GM23338 (cell line): ENCODE data around the gene SH3RF3. TPM values are rescaled to one million over a fixed set of nuclear protein-coding genes. Genes with fewer than 3 reads are reported as not detected.

Experiments
- ATAC-seq: fragments of 200-7000 bp; cut with Tn5 transposase; 3 replicates; pipeline ENCODE4 v1.9.1; 2020
- DNase-seq: peaks from one replicate; pipeline ENCODE4 v3.0.0-alpha.2; 2015; ENCODE audit warnings: low spot score
- H2AFZ ChIP-seq: fragments of 200-600 bp; sonication (generic); 2 replicates; pipeline ENCODE4 v1.8.0; 2016; ENCODE audit warnings: antibody characterized with exemption, mild to moderate bottlenecking, moderate library complexity
- H3F3A ChIP-seq: fragments of 200-600 bp; sonication (generic); replicated peaks from 2 replicates; pipeline ENCODE4 v1.8.0; 2017; ENCODE audit warnings: antibody characterized with exemption, mixed run types, low read depth
- H3K27ac ChIP-seq: fragments of 200-600 bp; sonication (generic); 2 replicates; pipeline ENCODE4 v1.6.1; 2016; ENCODE audit warnings: low read depth
- H3K27me3 ChIP-seq: fragments of 200-600 bp; sonication (generic); 2 replicates; pipeline ENCODE4 v1.8.0; 2016; ENCODE audit warnings: mild to moderate bottlenecking, mixed run types, moderate library complexity; ENCODE audit not compliant: insufficient read depth
- H3K36me3 ChIP-seq: fragments of 200-600 bp; sonication (generic); 2 replicates; pipeline ENCODE4 v1.8.0; 2016; ENCODE audit warnings: mild to moderate bottlenecking; ENCODE audit not compliant: insufficient read depth
- H3K4me1 ChIP-seq: fragments of 200-600 bp; sonication (generic); 2 replicates; pipeline ENCODE4 v1.8.0; 2016; ENCODE audit warnings: mild to moderate bottlenecking, moderate library complexity; ENCODE audit not compliant: insufficient read depth
- H3K4me2 ChIP-seq: fragments of 200-600 bp; sonication (generic); 2 replicates; pipeline ENCODE4 v1.7.1; 2017; ENCODE audit warnings: mixed run types
- H3K4me3 ChIP-seq: fragments of 200-600 bp; sonication (generic); 2 replicates; pipeline ENCODE4 v1.6.1; 2016; ENCODE audit warnings: mixed run types
- H3K79me2 ChIP-seq: fragments of 200-600 bp; sonication (generic); replicated peaks from 2 replicates; pipeline ENCODE4 v1.8.0; 2017; ENCODE audit warnings: mild to moderate bottlenecking; ENCODE audit not compliant: insufficient read depth
- H3K9me2 ChIP-seq: fragments of 200-600 bp; sonication (generic); 2 replicates; pipeline ENCODE4 v1.8.0; 2017; ENCODE audit not compliant: insufficient read depth
- H4K20me1 ChIP-seq: fragments of 200-600 bp; sonication (generic); replicated peaks from 2 replicates; pipeline ENCODE4 v1.8.0; 2017; ENCODE audit warnings: mild to moderate bottlenecking; ENCODE audit not compliant: insufficient read depth
- H3K27ac Mint-ChIP-seq: 2 replicates; pipeline ENCODE4 v1.8.0; 2020; ENCODE audit warnings: inconsistent platforms, mild to moderate bottlenecking, moderate library complexity, mixed read lengths
- H3K27me3 Mint-ChIP-seq: 3 replicates; pipeline ENCODE4 v1.8.0; 2022; ENCODE audit warnings: low read depth, mild to moderate bottlenecking, moderate library complexity, mixed read lengths, inconsistent platforms; ENCODE audit not compliant: insufficient read depth, poor library complexity
- H3K36me3 Mint-ChIP-seq: 3 replicates; pipeline ENCODE4 v1.8.0; 2021; ENCODE audit warnings: low read depth, mild to moderate bottlenecking, inconsistent platforms, moderate library complexity, mixed read lengths
- H3K4me1 Mint-ChIP-seq: 3 replicates; pipeline ENCODE4 v1.8.0; 2020; ENCODE audit warnings: mild to moderate bottlenecking, inconsistent platforms, mixed read lengths
- H3K4me3 Mint-ChIP-seq: 3 replicates; pipeline ENCODE4 v1.8.0; 2021; ENCODE audit warnings: moderate library complexity, mild to moderate bottlenecking, inconsistent platforms, mixed read lengths
- H3K9me3 Mint-ChIP-seq: 3 replicates; pipeline ENCODE4 v1.8.0; 2020; ENCODE audit warnings: moderate library complexity, mild to moderate bottlenecking, inconsistent platforms, mixed read lengths
- CREB1 ChIP-seq: fragments of 250-450 bp; sonication (Bioruptor Pico); IDR thresholded peaks from 2 replicates; pipeline ENCODE4 v1.5.0; 2020; ENCODE audit warnings: low read depth, mild to moderate bottlenecking, moderate library complexity
- EZH2 ChIP-seq: fragments of 200-600 bp; sonication (generic); IDR thresholded peaks from one replicate; pipeline ENCODE4 v1.8.0; 2017; ENCODE audit warnings: antibody characterized with exemption, mild to moderate bottlenecking, low read depth; ENCODE audit not compliant: unreplicated experiment
- EZH2phosphoT487 ChIP-seq: fragments of 200-600 bp; sonication (generic); IDR thresholded peaks from one replicate; pipeline ENCODE4 v1.8.1; 2018; ENCODE audit warnings: antibody characterized with exemption; ENCODE audit not compliant: unreplicated experiment
- NANOG ChIP-seq: IDR thresholded peaks from 2 replicates; pipeline ENCODE4 v1.6.1; 2016; ENCODE audit warnings: antibody characterized with exemption, borderline replicate concordance
- POLR2AphosphoS5 ChIP-seq: IDR thresholded peaks from 2 replicates; pipeline ENCODE4 v1.6.1; 2016; ENCODE audit warnings: antibody characterized with exemption, low read depth
- ZNF331 ChIP-seq: fragments of 250-450 bp; sonication (Bioruptor Pico); IDR thresholded peaks from 2 replicates; pipeline ENCODE4 v1.5.0; 2020; ENCODE audit warnings: low read depth, mild to moderate bottlenecking, moderate library complexity
- polyA plus RNA-seq: library from polyadenylated mRNA; unstranded; fragments of >200 nt; fragmentation: Nextera tagmentation; extraction: Ambion mirVana; gene quantifications from 2 replicates; pipeline ENCODE4 v1.2.1, GENCODE V29; 2016
- total RNA-seq: library from RNA; depleted of rRNA; stranded (reverse); fragments of >200 nt; shearing (Covaris generic); gene quantifications from 2 replicates; pipeline ENCODE4 v1.2.3, GENCODE V29; 2014
- TF ChIP-seq, protein P1 (sequence below): IDR thresholded peaks from one replicate; pipeline ENCODE4 v1.6.1; 2018; ENCODE audit warnings: antibody characterized with exemption; ENCODE audit not compliant: unreplicated experiment
- TF ChIP-seq, protein P2 (sequence below), 2 experiments: fragments of 200-600 bp in 1 of 2; sonication (generic) in 1 of 2; conservative IDR thresholded peaks; 2 replicates each; pipeline versions ENCODE4 v1.5.1 to v1.6.1; 2016 to 2017; ENCODE audit warnings: antibody characterized with exemption in 2 of 2, low read depth in 2 of 2, mild to moderate bottlenecking in 2 of 2, moderate library complexity in 1 of 2
- TF ChIP-seq, protein P3 (sequence below): IDR thresholded peaks from 2 replicates; pipeline ENCODE4 v1.6.1; 2016; ENCODE audit warnings: antibody characterized with exemption

SH3RF3 gene
- total and polyA plus RNA-seq, 2 experiments from 2014 or later, result 0.11 to 0.63 TPM

DNA sequence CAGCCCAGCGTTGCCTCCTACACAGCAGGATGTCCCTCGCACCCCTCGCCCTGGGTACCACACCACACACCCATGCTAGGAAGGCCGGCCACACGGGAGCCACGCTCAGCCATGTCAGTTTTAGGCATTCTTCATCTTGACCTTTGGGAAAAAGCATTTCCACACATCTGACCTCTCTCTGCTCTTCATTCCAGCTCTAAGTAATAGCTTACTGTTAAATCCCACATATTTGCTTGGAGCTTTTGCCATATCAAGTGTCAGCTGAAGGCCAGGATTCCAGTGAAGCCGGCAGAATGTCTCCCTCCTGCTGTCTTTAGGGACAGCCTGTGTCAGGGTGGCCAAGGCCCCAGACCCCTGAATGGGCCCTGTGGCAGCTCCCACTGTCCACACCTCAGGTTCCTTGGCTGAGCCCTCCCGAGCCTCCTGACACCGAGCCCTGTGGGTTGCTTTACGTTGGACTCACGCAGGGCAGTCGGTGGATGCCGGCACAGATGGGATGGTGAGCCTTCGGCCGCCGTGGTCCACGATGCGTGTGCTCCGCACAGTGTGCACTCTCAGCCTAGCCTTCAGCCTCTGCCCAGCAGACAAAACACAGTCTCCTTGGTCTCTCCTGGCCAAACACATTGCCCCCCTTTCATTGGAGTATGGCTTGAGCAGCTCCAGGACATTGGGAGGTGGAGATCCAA is 282.8 kb downstream of the SH3RF3 start:
- Histone ChIP-seq H3K36me3 (no peaks in the 10 kb centered on the region), H3K27me3 (no peaks in the 10 kb centered on the region), H3K27ac (no peak overlapping the region), H3F3A (no peaks in the 10 kb centered on the region), H3K9me2 (0 out of 2 replicates have a peak, but pooled peaks cover 4% of the 10 kb centered on the region), H3K4me2 (no peak overlapping the region), H2AFZ (no peak overlapping the region), H3K4me1 (peaks cover 12% of the 10 kb centered on the region; the same call in 1 of the 2 replicates), H4K20me1 (no peaks in the 10 kb centered on the region), H3K4me3 (no peak overlapping the region), H3K79me2 (no peaks in the 10 kb centered on the region)
- Mint-ChIP-seq H3K36me3 (no peaks in the 10 kb centered on the region), H3K4me1 (peaks cover 28% of the 10 kb centered on the region), H3K27ac (no peak overlapping the region), H3K4me3 (no peak overlapping the region), H3K9me3 (no peaks in the 10 kb centered on the region), H3K27me3 (peaks cover 22% of the 10 kb centered on the region)
- DNase-seq (no peak), ATAC-seq (no peak)
- TF ChIP-seq, protein P1, sequence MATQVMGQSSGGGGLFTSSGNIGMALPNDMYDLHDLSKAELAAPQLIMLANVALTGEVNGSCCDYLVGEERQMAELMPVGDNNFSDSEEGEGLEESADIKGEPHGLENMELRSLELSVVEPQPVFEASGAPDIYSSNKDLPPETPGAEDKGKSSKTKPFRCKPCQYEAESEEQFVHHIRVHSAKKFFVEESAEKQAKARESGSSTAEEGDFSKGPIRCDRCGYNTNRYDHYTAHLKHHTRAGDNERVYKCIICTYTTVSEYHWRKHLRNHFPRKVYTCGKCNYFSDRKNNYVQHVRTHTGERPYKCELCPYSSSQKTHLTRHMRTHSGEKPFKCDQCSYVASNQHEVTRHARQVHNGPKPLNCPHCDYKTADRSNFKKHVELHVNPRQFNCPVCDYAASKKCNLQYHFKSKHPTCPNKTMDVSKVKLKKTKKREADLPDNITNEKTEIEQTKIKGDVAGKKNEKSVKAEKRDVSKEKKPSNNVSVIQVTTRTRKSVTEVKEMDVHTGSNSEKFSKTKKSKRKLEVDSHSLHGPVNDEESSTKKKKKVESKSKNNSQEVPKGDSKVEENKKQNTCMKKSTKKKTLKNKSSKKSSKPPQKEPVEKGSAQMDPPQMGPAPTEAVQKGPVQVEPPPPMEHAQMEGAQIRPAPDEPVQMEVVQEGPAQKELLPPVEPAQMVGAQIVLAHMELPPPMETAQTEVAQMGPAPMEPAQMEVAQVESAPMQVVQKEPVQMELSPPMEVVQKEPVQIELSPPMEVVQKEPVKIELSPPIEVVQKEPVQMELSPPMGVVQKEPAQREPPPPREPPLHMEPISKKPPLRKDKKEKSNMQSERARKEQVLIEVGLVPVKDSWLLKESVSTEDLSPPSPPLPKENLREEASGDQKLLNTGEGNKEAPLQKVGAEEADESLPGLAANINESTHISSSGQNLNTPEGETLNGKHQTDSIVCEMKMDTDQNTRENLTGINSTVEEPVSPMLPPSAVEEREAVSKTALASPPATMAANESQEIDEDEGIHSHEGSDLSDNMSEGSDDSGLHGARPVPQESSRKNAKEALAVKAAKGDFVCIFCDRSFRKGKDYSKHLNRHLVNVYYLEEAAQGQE, result no peak
- TF ChIP-seq, protein P2, sequence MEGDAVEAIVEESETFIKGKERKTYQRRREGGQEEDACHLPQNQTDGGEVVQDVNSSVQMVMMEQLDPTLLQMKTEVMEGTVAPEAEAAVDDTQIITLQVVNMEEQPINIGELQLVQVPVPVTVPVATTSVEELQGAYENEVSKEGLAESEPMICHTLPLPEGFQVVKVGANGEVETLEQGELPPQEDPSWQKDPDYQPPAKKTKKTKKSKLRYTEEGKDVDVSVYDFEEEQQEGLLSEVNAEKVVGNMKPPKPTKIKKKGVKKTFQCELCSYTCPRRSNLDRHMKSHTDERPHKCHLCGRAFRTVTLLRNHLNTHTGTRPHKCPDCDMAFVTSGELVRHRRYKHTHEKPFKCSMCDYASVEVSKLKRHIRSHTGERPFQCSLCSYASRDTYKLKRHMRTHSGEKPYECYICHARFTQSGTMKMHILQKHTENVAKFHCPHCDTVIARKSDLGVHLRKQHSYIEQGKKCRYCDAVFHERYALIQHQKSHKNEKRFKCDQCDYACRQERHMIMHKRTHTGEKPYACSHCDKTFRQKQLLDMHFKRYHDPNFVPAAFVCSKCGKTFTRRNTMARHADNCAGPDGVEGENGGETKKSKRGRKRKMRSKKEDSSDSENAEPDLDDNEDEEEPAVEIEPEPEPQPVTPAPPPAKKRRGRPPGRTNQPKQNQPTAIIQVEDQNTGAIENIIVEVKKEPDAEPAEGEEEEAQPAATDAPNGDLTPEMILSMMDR (conservative IDR thresholded peaks at IDR 0.05; ENCODE audit: low read depth in 2 of 2), result no peak
- TF ChIP-seq POLR2AphosphoS5, result no peak
- no peak for TF ChIP-seq ZNF331
- TF ChIP-seq CREB1 (CRISPR knock-in tag), result no peak
- no peak for TF ChIP-seq EZH2
- no peak for TF ChIP-seq EZH2phosphoT487
- no peak for TF ChIP-seq NANOG

DNA sequence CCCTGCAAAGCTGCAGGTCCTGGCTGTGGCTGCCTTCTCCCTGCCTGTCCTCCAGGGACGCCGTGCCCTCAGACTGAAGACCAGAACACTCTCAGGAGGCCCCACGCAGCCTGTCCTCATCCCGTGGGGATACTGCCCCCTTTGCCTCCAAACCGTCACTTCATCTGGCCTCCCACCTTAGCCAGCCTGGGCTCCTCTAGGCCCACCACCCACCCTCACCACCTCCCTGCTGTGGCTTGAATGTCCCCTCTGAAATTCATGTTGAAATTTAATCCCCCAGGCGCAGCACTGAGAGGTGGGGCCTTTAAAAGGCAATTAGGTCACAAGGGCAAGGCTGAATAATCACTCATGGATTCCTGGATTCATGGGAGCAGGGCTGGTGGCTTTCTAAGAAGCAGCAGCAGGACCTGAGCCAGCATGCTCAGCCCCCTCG is 286.6 kb downstream of the SH3RF3 start:
- no peak overlapping the region for H3K4me2 ChIP-seq
- TF ChIP-seq, protein P2 (conservative IDR thresholded peaks at IDR 0.05; ENCODE audit: low read depth in 2 of 2), result peak in 1 of 2 experiments; percentile 7; a peak in 1 of 4 replicates
- TF ChIP-seq, protein P3, sequence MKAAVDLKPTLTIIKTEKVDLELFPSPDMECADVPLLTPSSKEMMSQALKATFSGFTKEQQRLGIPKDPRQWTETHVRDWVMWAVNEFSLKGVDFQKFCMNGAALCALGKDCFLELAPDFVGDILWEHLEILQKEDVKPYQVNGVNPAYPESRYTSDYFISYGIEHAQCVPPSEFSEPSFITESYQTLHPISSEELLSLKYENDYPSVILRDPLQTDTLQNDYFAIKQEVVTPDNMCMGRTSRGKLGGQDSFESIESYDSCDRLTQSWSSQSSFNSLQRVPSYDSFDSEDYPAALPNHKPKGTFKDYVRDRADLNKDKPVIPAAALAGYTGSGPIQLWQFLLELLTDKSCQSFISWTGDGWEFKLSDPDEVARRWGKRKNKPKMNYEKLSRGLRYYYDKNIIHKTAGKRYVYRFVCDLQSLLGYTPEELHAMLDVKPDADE, result no peak
- no peak for TF ChIP-seq EZH2
- H3K9me3 Mint-ChIP-seq, result no peaks in the 10 kb centered on the region

More for the DNA sequence above, 286.6 kb downstream of the SH3RF3 start:
- Mint-ChIP-seq H3K36me3 (no peaks in the 10 kb centered on the region), H3K4me3 (no peak overlapping the region), H3K27ac (peak overlapping the region; percentile 44; the same call in 1 of the 2 replicates), H3K27me3 (peaks cover 7% of the 10 kb centered on the region), H3K4me1 (peaks cover 7% of the 10 kb centered on the region; the same call in 2 of the 3 replicates)
- no peaks in the 10 kb centered on the region for H3K79me2 ChIP-seq
- peak; percentile 76 for ATAC-seq
- peak; percentile 27 for DNase-seq
- no peak overlapping the region for H3K27ac ChIP-seq
- H3K27me3 ChIP-seq, result no peaks in the 10 kb centered on the region
- no peak overlapping the region for H3K4me3 ChIP-seq
- H3K36me3 ChIP-seq, result no peaks in the 10 kb centered on the region
- H2AFZ ChIP-seq, result peak overlapping the region; percentile 76; the same call in 1 of the 2 replicates
- peaks cover 4% of the 10 kb centered on the region; the same call in 1 of the 2 replicates for H3K4me1 ChIP-seq
- H3F3A ChIP-seq, result no peaks in the 10 kb centered on the region
- 0 out of 2 replicates have a peak, but pooled peaks cover 4% of the 10 kb centered on the region for H3K9me2 ChIP-seq
- no peaks in the 10 kb centered on the region for H4K20me1 ChIP-seq
